Ovary (tissue), 9 donors: ENCODE measurements around the gene SMIM38. TPM values are rescaled to one million over a fixed set of nuclear protein-coding genes. Genes with fewer than 3 reads are reported as not detected.

Source experiments
- DNase-seq, 5 donors: peaks; one replicate each; pipeline ENCODE4 v3.0.0-alpha.2; 2019 to 2020
- H3K27ac ChIP-seq, 2 donors: fragments of 200-600 bp; one replicate each; pipeline versions ENCODE4 v1.5.1 to v1.8.0; 2019 to 2022
- H3K27me3 ChIP-seq: fragments of 200-600 bp; one replicate; pipeline ENCODE4 v1.8.0; 2022
- H3K36me3 ChIP-seq: fragments of 200-600 bp; sonication (generic); one replicate; pipeline ENCODE4 v1.5.1; 2019
- H3K4me1 ChIP-seq: one replicate; pipeline ENCODE4 v1.8.1; 2013; ENCODE audit warnings: mild to moderate bottlenecking, moderate library complexity; ENCODE audit not compliant: insufficient read depth
- H3K4me3 ChIP-seq: fragments of 200-600 bp; sonication (generic); one replicate; pipeline ENCODE4 v1.5.1; 2017
- H3K9me3 ChIP-seq, 2 donors: fragments of 200-600 bp in 1 of 2; sonication (generic) in 1 of 2; one replicate each; pipeline versions ENCODE4 v1.5.1 to v1.8.1; 2013 to 2019; ENCODE audit warnings: mild to moderate bottlenecking in 1 of 2, moderate library complexity in 1 of 2
- EP300 ChIP-seq: sonication (generic); formaldehyde crosslinking; IDR thresholded peaks from one replicate; pipeline ENCODE4 v1.6.1; 2017; ENCODE audit warnings: antibody characterized with exemption
- POLR2A ChIP-seq: fragments of 450-650 bp; IDR thresholded peaks from one replicate; pipeline ENCODE4 v1.6.1; 2017; ENCODE audit warnings: antibody characterized with exemption, mild to moderate bottlenecking, moderate library complexity
- WGBS, 3 donors: extraction: QIAGEN DNeasy Blood & Tissue Kit in 1 of 3; methylation state at CpG; one replicate each; pipeline versions ENCODE4 v1.1.5 to v1.1.7; 2013 to 2017; 5-methylcytosine and 5-hydroxymethylcytosine counted together
- intact Hi-C, 4 donors: fragments of 100-400 bp; cut with DNase I; formaldehyde crosslinking; loops; one replicate each; pipeline versions ENCODE4 v1.11.0 to v1.15.1; 2022 to 2023
- polyA plus RNA-seq, 2 donors: library from polyadenylated mRNA; stranded (reverse); fragments of 200-250 nt in 1 of 2; fragments of 350-450 nt in 1 of 2; fragmentation: Illumina TruSeq in 1 of 2; extraction: RNeasy Lipid Tissue Mini Kit (QIAGEN cat#74804) in 1 of 2; gene quantifications; one replicate each; pipeline ENCODE4 v1.2.3, GENCODE V29; 2013 to 2014
- total RNA-seq, 7 donors: library from RNA; depleted of rRNA in 2 of 7; stranded (reverse); fragments of >200 nt in 2 of 7; fragmentation: NEBNext Ultra II Directional in 3 of 7; extraction: Animal tissue kit (Norgen Biotek cat#: 25700) in 3 of 7; gene quantifications; one replicate each; pipeline versions ENCODE4 v1.1.0 to v1.2.4, GENCODE V29; 2016 to 2023
- TF ChIP-seq, protein P1 (sequence below), 3 donors: fragments of 450-650 bp in 2 of 3; fragments of 200-600 bp in 1 of 3; IDR thresholded peaks; one replicate each; pipeline versions ENCODE4 v1.5.1 to v1.8.0; 2016 to 2022; ENCODE audit warnings: antibody characterized with exemption in 3 of 3, mild to moderate bottlenecking in 1 of 3
- donor health status: DM: no; HTN: no; CAD: no; lungs with moderate emphysema.
- donor health status: DM: no; HTN: no; CAD: no.
- donor health status: Bipolar disorder and iron deficiency.
- donor health status: DM: yes; HTN: yes; CAD: no.
- donor health status: DM: no; HTN: no; CAD: no.
- donor health status: DM: yes; HTN: yes; CAD: no.

Gene SMIM38
- total and polyA plus RNA-seq, 9 donors = 0.43 to 6.3 (median 2.1) TPM

DNA sequence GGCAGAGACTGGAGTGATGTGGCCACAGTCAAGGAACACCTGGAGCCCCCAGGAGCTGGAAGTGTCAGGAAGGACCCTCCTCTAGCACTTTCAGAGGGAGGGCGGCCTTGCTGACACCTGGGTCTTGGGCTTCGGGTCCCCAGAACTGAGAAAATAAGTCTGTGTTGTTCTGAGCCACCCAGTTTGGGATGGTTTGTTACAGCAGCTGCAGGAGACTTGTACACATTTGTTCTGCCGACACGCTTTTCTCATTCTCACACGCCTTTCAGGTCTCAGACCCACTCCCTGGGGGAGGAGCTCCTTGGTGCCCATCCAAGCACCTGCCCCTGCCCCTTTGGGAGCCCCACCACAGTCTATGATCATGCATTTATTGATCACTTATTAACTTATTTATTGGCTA lies 47.2 kb upstream of the SMIM38 start:
- H3K9me3 ChIP-seq = no peaks in the 10 kb centered on the region
- no peak for DNase-seq
- H3K36me3 ChIP-seq = no peaks in the 10 kb centered on the region
- no peaks in the 10 kb centered on the region for H3K27me3 ChIP-seq
- H3K4me3 ChIP-seq = no peak overlapping the region
- WGBS, 3 donors = 79 to 94% (median 94%) methylated on average over 5 of the region's 5 CpGs
- intact Hi-C loops = loop anchor here in 1 of 4 donors (10.0 kb wide), 1 partner anchor 536 kb away; the partner anchor contains the start of gene CCND1
- no peaks in the 10 kb centered on the region for H3K4me1 ChIP-seq
- no peak for TF ChIP-seq POLR2A
- no peak for TF ChIP-seq EP300
- TF ChIP-seq, protein P1, sequence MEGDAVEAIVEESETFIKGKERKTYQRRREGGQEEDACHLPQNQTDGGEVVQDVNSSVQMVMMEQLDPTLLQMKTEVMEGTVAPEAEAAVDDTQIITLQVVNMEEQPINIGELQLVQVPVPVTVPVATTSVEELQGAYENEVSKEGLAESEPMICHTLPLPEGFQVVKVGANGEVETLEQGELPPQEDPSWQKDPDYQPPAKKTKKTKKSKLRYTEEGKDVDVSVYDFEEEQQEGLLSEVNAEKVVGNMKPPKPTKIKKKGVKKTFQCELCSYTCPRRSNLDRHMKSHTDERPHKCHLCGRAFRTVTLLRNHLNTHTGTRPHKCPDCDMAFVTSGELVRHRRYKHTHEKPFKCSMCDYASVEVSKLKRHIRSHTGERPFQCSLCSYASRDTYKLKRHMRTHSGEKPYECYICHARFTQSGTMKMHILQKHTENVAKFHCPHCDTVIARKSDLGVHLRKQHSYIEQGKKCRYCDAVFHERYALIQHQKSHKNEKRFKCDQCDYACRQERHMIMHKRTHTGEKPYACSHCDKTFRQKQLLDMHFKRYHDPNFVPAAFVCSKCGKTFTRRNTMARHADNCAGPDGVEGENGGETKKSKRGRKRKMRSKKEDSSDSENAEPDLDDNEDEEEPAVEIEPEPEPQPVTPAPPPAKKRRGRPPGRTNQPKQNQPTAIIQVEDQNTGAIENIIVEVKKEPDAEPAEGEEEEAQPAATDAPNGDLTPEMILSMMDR (IDR thresholded peaks at IDR 0.05) = no peak
- no peak overlapping the region for H3K27ac ChIP-seq

DNA sequence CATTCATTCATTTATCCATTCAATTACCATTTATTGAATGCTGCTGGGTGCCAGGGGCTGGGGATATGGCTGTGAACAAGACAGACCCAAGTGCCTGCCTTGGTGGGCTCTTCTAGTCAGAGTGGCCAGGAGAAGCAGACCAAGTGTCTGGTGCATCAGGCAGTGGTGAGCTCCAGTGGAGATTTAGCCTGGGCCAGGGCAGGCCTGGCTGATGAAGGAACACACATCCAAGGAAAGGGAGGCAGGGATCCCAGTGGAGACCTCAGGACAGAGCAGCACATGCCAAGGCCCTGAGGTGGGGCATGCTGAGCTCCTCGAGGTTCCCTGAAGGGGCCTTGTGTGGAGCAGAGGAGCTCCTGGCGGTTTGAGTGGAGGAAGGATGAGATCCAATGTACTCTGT lies 46.6 kb upstream of the SMIM38 start:
- H3K9me3 ChIP-seq = no peaks in the 10 kb centered on the region
- H3K27me3 ChIP-seq = no peaks in the 10 kb centered on the region
- intact Hi-C loops = loop anchor here in 1 of 4 donors (10.0 kb wide), 1 partner anchor 536 kb away; the partner anchor contains the start of gene CCND1
- TF ChIP-seq EP300 (no peak), POLR2A (no peak)
- TF ChIP-seq, protein P1 (IDR thresholded peaks at IDR 0.05) = no peak
- WGBS, 3 donors = 90 to 92% (median 92%) methylated on average over 2 of the region's 2 CpGs
- DNase-seq = no peak
- H3K27ac ChIP-seq = no peak overlapping the region
- H3K36me3 ChIP-seq = no peaks in the 10 kb centered on the region
- no peaks in the 10 kb centered on the region for H3K4me1 ChIP-seq
- no peak overlapping the region for H3K4me3 ChIP-seq

- WGBS, 3 donors = 90 to 94% (median 91%) methylated on average over 6 of the region's 6 CpGs
- no peak for DNase-seq
These were observed 45.3 kb upstream of the SMIM38 start for GRCh38 chr11:69110451-69110850.

DNA sequence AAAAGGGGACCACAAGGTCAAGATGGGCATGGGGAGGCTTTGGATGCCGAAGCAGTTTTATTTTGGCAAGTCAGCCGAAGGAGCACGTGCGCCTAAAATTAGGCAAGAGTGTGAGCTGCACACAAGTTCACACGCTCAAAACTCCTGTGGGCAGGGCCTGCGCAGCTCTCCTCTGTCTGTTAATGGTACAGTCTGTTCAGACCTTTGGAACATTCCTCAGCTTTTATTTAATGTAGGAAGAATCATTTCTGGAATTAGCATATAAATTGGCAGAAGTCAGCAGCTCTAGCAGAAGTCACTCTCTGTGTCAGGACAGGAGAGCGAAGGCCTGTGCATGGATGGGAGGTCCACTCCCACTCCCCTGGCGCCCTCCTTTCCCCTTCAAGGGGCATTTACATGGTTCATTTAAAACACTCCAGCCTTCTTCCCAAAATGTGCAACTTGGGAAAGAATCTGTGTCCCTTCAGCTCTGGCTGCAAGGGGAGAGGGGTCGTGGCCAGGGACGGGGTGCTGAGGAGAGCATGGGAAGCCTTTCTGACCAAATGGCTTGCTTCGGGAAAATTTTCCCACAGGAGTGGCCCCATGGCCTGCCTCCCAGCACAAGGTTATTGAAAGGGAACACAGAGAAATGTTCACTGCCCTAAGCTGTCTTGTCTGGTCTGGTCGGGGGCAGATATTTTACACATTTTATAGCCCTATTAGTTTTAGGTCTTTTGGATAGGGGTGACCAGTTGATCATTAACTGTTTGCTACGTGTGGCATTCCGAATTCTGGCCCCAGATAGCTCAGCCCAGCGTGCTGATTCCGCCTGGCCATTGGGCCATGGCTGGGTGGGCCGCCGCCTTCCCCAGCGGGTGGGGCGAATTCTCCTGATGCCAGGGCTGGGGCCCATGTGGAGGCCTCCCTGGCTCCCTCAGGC lies 43.9 kb upstream of the SMIM38 start:
- WGBS, 3 donors = 76 to 88% (median 81%) methylated on average over 20 of the region's 20 CpGs
- DNase-seq = no peak
- Histone ChIP-seq H3K36me3 (no peaks in the 10 kb centered on the region), H3K27me3 (no peaks in the 10 kb centered on the region), H3K4me1 (no peaks in the 10 kb centered on the region), H3K4me3 (no peak overlapping the region), H3K9me3 (no peaks in the 10 kb centered on the region), H3K27ac (no peak overlapping the region)
- TF ChIP-seq EP300 (no peak), POLR2A (no peak)
- TF ChIP-seq, protein P1 (IDR thresholded peaks at IDR 0.05) = no peak
- intact Hi-C loops = no loop called here

More at GRCh38 chr11:69110451-69110850, 45.3 kb upstream of the SMIM38 start:
- Histone ChIP-seq H3K27ac (no peak overlapping the region), H3K4me1 (no peaks in the 10 kb centered on the region), H3K9me3 (no peaks in the 10 kb centered on the region), H3K4me3 (no peak overlapping the region), H3K27me3 (no peaks in the 10 kb centered on the region), H3K36me3 (no peaks in the 10 kb centered on the region)
- intact Hi-C loops = no loop called here
- TF ChIP-seq, protein P1 (IDR thresholded peaks at IDR 0.05) = no peak
- TF ChIP-seq POLR2A (no peak), EP300 (no peak)
